Gastroesophageal sphincter (tissue), 3 donors: ENCODE measurements around the gene ZRANB3.

ENCODE experiments used
- EP300 ChIP-seq: sonication (generic); formaldehyde crosslinking; IDR thresholded peaks from one replicate; pipeline ENCODE4 v1.6.1; 2017; ENCODE audit warnings: antibody characterized with exemption, mild to moderate bottlenecking
- POLR2A ChIP-seq, 2 donors: fragments of 450-650 bp; IDR thresholded peaks; one replicate each; pipeline ENCODE4 v1.6.1; 2017; ENCODE audit warnings: antibody characterized with exemption in 2 of 2, mild to moderate bottlenecking in 2 of 2, moderate library complexity in 1 of 2
- TF ChIP-seq, protein P1 (sequence below), 4 experiments: fragments of 200-600 bp in 2 of 4; fragments of 450-650 bp in 2 of 4; sonication (generic) in 1 of 4; IDR thresholded peaks; one replicate each; pipeline ENCODE4 v1.5.1; 2017 to 2019; ENCODE audit warnings: antibody characterized with exemption in 4 of 4, mild to moderate bottlenecking in 2 of 4, moderate library complexity in 2 of 4

DNA sequence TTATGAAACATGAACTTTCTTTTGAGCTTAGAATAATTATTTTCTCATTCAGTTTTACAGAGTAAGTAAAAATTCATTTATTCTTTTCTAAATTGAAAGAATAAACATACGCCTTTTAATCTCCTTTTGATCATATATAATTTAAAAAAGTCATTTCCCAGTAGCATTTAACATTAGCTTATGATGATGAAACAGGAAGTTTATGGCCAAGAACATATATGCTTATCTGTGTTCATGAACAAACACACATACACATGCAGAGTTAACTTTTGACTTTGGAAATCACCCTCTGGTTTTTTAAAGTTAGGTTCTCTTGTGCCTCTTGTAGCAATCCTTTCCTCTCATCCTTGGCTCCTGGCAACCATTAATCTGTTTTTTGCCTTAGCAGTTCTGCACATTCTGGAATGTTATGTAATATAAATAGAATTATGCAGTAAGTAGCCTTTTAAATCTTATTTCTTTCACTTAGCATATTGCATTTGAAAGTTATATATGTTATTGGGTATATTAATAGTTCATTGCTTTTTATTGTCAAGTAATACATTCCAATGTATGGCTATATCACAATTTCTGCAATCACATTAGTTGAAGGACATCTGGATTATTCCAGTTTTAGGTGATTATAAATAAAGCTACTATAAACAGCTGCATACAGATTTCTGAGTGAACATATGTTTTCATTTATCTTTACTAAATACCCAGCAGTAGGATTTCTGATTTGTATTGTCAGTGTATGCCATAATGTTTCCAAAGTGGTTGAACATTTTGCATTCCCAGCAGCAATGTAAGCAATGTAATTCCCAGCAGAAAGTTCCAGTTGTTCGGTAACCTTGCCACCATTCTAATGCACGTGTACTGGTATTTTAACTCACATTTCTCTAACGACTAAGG lies 210.3 kb downstream of the ZRANB3 start:
- TF ChIP-seq POLR2A (IDR thresholded peaks at IDR 0.05) (no peak), EP300 (no peak)
- TF ChIP-seq, protein P1, sequence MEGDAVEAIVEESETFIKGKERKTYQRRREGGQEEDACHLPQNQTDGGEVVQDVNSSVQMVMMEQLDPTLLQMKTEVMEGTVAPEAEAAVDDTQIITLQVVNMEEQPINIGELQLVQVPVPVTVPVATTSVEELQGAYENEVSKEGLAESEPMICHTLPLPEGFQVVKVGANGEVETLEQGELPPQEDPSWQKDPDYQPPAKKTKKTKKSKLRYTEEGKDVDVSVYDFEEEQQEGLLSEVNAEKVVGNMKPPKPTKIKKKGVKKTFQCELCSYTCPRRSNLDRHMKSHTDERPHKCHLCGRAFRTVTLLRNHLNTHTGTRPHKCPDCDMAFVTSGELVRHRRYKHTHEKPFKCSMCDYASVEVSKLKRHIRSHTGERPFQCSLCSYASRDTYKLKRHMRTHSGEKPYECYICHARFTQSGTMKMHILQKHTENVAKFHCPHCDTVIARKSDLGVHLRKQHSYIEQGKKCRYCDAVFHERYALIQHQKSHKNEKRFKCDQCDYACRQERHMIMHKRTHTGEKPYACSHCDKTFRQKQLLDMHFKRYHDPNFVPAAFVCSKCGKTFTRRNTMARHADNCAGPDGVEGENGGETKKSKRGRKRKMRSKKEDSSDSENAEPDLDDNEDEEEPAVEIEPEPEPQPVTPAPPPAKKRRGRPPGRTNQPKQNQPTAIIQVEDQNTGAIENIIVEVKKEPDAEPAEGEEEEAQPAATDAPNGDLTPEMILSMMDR (IDR thresholded peaks at IDR 0.05) = no peak
